Activated T-helper 1 cell treated with anti-CD3 and anti-CD28 coated beads, Interleukin-2, amount 50 U/mL, for 16 hours (primary cell): ENCODE results near the gene ANKS1A.

ENCODE experiments used
- DNase-seq, 2 donors: peaks; one replicate each; pipeline ENCODE4 v3.0.0-alpha.2; 2020; ENCODE audit warnings: low read depth in 1 of 2, low spot score in 1 of 2

Gene ANKS1A

DNA sequence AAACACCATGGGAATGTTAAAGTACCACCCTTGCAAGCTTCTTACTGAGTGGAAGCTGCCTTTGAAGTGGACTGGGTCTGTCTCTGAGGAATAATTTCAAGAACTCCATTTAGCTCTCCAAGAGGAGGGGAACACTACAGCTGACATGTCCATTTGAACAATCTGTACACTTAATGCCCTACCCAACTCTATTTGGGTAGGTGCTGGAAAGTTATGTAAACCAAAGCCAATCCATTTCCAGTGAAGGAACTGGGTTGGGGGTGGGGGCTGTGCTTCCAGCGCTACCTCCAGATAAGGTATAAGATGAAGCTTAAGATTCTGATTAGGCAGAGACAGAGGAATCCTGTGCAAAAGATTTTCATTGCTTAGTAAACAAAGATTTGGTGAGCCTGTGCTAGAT lies 130.1 kb downstream of the ANKS1A start:
- no peak for DNase-seq

DNA sequence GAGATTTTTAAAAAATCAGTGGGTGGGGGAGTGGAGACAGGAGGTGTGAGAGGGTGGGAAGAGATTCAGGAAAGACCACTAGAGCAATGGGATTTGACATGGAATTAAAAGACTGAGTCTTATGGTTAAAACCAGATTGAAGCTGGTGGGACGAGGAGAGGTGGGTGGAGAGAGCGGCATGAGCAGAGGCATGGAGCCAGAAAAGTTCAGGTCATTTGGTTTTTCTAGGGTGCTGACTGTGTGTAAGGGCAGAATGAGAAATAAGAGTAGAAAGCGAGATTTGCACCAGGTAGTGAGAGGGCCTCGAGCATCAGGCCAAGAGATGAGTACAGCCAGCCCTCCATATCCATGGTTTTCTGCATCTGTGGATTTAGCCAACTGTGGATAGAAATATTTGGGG lies 130.8 kb downstream of the ANKS1A start:
- DNase-seq: no peak

DNA sequence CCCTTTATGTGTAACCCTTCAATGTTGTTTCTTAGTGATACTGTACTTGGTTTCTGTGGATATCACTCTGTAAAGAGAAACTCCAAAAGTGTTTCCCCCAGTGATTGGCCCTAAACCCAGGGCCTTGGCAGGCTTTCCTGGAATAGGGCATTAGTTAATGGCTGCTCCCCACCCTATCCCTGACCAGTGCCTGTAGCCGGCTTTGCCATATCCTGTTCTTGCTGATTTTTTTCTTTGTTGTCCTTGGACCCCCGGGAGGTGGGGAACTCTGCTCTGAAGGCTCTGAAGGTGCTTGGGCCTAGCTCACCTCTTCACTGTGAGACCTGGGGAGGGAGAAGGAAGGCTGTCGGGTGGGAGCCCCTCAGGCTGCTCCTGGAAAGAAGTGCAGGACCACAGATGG lies 131.9 kb downstream of the ANKS1A start:
- no peak for DNase-seq

DNA sequence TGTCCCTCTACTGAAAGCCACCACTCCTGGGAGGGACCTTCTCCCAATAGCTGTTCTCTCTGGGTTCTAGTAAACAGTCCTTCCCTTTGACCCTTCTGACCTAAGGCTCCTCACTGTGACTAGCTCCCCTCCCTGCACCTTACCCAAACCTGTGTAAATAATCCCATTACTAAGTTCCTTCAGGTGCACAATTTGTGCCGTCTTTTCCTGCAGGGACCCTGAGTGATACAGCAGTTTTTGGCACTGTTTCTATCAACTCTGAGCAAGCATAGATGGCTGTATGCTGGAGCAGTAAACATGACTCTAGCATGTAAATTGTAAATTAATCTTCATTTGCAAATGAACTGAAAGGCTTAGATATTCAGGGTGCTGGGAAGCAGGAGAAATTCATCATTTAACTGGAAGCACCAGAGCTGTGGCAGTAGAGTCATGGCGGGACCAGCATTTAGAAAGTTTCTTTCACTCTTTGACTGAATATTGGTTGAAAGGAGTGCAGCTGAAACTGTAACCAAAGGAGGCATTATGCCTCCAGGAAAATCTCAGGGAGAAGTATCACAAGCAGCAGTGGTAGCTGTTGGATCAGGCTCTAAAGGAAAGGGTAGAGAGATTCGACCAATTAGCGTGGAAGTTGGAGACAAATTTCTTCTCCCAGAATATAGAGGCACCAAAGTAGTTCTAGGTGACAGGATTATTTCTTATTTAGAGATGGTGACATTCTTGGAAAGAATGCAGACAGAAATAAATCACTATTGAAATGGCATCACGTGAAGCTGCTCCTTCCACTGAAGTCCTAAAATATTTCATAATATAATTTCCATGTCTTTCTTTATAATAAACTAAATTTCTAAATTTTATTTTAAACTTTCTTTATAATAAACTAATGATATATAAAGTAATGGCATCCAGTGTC lies 134.3 kb downstream of the ANKS1A start:
- no peak for DNase-seq

DNA sequence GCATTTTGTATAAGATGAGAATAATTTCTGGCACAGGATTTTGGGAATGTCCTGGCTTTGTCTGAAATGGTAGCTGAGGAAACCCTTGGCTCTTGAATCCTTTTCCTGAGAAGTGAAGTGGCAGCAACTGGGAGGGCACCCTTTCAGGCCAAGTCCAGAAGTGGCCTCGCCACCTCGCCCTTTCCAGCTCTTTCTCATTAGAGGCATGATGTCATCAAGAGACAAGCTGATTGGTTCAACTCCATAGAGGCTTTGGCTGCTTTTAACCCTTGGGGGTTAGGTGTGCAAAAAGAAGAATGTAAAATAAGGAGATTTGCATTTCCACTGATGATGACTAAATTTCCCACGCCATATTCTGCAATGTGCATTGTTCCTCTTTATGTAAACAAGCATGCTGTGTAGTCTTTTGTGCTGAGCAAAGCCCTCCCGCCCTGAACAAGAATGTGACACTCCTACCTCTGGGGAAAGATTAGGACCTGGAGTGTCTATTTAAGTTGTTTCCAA lies 135.5 kb downstream of the ANKS1A start:
- no peak for DNase-seq

DNA sequence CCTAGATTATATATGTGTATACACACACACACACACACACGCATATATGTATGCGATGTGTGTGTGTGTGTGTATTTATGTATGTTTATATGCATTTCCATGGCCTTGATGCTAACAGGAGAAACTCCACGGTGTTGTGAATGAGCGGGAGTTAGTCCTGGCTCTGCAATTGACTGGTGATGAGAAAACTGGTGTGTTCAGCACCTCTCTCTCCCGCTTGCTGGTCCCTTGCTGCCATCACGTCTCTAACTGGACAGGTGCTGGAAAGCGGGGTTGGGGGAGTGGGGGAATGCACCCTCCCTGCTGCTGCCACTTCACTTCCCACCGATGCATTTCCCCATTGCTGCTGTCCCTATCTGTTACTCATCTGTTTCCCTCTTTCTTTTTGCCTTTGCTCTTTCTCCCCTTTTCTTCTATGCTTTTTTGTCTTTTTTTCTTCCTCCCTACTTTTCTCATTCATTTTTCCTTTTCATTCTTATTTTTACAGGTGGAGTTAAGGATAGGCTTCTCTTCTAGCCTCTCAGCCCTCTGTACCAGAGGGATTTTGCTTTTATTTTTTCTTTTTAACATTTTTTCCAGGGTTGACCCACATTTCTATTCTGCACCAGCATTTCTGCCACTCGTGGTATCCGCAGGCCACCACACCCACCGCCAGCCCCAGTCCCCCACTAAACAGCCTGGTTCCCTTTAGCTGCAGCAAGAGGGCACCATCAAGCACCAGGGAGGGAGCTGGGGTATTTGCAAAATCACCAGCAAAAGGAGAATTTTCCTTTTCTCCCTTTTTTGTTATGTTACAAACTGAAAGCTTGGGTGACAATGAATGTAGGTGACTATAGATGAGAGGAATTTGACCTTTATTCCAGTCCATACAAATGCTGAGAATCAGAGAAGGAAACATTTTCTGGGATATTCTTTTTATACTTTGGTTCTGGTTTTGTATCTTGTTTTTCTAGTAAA lies 136.5 kb downstream of the ANKS1A start:
- DNase-seq: no peak

DNA sequence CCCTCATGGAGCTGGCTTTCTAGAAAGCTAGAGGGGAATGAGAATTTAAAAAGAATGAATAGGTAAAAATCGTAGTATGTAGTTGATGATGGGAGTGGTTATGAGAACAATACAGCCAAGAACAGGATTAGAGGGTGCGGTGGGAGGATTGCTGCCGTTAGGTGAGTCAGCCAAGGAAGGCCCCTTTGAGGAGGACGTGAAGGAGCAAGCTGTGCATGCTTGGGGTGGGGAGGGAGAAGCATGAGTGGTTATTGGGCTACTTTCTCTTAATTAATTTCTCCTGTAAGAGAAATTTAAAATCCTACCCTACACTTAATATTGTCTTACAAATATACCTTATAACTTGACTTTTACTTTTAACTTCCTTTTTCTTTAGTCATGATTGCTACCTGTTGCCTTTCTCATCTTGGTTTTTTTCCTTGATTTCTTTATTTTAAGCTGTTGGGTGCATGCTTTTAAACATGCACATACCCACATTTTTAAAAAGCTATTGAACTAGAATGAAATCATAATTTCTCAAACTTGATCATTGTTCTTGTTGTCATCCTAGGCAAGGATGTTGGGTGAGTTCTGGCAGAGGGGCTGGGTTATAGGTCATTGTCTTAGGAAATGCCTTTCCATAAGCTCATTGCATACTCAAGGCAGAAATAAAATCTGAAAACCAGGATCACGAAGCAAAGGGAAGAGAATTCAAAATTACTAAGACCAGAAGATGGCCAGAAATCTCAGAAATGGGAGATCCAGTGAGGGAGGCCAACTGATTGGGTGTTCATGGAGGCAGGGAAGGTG lies 137.6 kb downstream of the ANKS1A start:
- no peak for DNase-seq

DNA sequence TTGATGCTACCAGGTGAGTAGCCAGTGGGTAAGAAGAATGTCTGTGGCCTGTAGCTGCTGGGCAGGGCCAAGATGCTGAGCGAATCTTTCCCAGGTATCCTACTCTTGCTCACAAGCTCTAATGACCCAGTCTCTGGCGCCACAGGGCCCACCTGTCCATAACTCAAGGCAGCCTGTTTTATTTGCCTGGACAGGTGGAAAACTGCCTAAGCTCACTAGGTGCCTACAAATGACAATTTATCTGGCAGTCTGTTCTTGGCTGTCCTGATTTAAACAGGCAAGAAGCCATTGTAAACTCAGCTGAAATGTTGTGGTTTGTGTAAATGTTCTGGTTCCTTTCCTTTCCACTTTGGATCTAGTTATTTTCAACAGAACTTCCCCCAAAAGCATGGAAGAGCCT lies 138.8 kb downstream of the ANKS1A start:
- no peak for DNase-seq

DNA sequence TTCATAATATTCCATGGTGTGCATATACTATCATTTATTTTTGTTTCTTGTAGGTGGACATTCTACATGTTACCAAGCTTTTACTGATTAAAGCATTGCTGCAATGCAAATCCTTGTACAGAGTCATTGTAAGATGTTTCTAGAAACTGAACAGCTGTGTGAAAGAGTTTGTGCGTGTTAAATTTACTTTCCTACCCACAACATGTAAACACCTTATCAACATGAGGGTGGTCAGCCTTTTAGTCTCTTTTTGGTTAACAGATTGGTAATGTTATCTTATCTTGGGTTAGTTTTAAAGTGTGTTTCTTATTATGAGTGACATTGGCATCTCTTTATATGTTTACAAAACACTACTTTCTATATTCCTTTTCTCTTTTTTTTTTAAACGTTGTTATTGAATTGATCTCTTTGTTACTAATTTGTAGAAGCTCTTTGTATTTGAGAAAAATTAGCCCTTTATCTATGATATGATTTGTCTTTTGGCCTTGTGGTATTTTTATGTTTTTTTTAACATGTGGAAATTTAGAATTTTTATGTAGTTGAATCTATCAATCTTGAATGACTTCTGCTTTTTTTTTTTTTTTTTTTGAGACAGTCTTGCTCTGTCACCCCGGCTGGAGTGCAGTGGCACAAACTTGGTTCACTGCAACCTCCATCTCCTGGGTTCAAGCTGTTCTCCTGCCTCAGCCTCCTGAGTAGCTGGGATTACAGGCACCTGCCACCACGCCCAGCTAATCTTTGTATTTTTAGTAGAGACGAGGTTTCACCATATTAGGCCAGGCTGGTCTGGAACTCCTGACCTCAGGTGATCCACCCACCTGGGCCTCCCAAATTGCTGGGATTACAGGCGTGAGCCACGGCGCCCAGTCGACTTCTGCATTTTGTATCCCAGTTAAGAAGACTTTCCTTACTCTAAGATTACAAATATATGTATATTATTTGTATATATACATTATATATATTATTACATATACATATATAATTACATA lies 140.0 kb downstream of the ANKS1A start:
- no peak for DNase-seq

DNA sequence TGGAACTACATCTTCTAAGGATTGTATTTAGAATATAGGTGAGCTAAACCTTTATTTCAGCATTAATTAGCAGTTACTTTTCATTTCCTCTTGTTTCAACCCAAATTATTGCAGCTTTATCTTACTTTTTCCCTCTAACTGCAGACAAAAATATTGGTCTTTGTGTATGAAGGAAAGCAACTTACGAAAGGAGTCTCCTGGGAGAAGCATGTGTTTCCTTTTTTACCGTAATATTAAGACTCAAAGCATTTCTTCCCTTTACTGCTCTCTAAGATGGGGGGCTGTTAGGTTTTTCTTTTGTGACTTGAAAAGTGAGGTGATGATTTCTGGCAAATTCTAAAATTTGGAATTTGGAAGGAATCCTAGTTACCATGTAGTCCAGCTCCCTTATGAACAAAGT lies 141.0 kb downstream of the ANKS1A start:
- no peak for DNase-seq

DNA sequence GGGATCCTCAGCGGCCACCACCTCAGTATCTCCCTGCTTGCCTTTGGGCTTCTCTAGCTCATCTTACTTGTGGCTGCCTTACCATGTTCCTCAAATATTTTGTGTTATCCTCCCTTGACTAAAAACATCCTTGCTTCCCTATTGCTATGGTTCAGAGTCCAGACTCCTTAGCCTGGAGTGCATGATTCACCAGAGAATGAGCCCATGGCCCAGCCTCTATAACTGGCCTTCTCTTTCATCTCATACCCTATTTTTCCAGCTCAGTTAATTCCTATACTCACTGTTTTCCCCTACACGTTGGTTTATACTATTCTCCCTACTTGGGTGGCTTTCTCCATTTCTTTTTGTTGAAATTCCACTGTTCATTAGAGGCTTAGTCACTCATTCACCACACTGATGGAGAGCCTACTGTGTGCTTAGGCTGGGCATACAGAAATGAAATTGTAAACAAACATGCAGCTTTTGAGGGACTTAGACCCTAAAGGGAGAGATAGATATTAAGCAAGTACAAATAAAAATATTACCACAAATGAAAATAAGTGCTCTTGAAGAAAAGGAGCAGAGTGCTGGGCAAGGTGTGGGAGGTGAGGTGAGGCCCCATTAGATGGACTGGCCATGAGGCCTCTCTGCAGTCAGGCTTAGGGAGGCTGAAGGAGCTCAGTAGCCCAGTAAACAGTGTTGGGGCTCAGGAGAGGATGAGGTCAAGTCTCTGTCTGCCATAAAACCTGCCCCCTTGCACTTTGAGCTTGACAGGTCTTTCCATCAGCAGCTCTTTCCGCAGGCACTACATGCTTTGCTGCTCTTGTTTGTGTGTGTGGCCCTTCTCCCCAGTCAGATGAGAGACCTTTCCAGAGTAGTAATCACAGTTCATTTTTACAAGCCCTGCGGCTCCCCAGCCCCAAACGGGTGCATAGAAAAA lies 142.8 kb downstream of the ANKS1A start:
- no peak for DNase-seq

DNA sequence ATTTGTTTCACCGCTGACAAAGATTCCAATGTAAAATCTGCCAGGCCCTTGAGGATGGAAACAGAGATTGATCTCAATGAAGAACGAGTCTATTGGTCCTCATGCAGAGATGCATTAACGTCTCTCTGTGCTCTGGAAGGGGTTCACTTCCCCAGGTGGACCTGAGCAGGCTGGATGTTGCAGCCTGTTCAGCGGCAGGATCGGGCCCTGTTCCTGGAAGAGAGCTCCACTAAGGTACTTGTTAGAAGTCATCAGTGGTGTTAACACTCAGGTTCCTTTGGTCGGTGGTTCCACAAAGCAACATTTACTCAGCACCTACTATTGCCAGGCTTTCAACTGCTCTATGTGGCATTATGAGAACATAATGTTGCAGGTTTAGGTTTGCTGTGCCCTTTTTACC lies 144.6 kb downstream of the ANKS1A start:
- DNase-seq: no peak

DNA sequence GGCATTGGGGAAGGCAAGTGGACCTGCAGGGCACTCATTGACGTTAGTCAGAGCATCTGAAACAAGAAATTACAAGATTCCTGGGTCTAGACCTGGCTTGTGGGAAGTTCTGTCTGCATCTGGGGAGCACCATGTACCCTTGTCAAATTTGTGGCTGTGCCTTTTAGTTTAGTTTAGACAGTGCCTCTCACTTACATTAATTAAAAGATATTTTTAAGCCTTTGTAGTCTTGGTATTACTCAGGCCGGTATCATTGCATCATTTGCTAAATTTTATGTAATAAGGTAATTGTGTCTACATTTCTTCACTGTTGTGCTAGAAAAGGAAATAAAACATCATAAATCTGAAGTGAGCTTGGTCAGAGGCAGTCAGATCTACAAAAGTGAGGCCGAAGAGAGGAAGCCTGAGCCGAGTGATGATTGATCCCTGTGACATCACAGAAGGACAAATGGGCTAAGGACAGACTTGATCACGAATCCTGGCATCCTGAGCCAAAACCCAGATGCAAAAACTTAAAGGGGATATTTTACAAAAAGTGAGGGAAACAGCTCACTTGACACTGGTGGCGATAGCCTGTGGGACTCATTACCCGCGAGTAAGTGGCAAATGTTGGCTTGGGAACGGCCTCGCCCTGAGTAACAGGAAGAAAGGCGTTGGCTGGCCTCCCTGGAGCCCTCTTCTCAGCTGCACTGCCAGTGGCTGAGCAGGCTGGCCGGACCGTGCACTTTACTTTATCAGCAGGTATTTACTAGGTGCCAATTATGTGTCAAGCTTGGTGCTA lies 145.5 kb downstream of the ANKS1A start:
- DNase-seq: no peak

DNA sequence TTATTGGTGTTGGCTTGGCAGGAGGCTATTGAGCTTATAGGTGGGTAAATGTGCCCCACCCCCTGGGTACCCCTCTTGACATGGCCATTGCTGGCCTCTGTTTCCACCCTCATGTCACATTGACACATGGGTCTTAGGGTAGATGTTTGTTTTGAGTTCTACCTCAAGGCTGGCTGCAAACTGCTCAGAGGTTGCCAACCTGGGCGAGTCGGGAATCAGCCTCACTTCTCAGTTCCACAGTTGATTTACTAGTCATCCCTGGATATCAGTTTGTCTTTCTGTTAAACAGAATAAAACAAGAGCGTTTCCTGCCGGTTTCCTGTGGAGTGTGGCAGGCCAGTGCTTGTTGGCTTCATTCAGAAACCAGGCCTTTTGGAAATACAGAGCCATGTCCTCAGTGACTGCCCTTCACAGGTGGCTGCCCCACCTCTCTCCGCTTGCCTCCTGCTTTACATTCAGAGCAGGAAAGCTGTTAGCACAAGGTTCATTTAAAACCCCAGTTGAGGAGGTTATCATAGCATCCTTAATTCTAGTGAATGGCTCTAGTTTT lies 146.5 kb downstream of the ANKS1A start:
- DNase-seq: no peak

DNA sequence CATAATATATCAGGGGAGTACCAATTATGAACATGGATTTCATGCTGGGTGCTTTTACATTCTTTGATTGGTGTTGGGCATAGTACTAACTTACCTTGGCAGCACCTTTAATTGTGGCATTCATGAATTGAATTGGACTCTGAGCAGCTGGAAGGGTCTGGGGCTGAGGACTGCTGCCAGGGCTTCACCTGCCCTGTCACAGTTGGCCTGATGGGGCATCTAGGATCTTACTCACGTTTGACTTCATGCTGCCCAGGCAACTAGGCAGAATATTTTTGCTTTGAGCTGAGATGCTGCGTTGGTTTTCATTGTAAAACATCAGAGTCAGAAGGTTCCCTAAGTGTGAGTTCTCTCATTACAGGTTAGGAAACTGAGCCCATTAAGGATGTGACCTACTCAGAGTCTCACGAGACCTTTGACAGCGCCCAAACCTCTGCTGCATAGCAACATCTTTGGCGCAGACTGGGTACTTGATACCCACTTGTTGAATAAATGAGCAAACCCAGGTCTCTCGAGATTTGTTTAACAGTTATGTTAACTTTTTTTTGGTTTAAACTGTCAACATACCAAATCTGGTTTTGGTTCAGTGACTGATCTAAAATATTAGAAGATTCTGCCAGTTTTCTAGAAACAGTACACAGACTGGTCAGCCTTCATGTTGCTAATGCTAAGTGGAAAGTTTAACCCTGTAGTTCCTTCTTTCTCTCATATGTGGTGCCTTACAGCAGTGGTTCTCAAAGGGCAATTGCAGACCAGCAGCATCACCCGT lies 147.2 kb downstream of the ANKS1A start:
- DNase-seq: no peak

DNA sequence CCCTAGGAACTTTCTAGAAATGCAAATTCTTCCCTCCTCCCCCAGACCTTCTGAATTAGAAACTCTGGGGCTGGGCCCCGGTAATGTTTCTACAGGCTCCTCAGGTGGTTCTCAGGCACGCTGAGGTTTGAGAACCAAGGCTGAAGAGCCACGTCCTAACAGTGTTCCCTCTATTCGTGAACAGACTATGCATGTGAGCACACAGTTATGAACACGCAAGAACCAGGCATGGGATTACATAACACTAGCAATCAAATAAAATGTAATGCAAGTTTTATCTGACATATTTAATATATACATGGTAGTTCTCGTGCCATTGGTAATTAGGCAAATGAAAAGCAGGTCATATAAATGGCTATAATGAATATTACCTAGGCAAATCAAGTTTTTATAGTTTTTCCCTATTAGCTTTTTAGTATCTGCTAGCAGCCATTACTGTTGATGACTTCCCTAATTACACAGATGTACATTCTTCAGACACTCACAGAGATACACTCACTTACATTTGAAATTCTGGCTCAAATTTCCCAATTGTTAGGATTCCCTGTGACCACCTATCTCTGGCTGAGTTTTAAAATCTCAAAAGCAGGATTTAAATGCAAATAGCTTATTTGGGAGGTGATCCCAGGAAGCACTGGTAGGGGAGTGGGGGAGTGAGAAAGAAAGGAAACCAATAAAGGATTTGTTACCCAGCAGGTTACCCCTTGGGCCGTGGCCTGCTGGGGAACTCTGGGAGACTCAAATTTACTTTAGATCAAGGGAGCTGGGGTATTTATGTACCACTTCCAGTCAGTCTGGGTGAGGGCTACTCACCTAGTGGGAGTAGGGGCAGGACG lies 148.0 kb downstream of the ANKS1A start:
- DNase-seq: no peak
